ENCODE results near the gene NEGR1.
"Not testable (repeated sequence)": the region's sequence is repeated elsewhere in the genome, so short reads cannot be mapped to it uniquely, and the experiment has no call there.

Gene NEGR1

DNA sequence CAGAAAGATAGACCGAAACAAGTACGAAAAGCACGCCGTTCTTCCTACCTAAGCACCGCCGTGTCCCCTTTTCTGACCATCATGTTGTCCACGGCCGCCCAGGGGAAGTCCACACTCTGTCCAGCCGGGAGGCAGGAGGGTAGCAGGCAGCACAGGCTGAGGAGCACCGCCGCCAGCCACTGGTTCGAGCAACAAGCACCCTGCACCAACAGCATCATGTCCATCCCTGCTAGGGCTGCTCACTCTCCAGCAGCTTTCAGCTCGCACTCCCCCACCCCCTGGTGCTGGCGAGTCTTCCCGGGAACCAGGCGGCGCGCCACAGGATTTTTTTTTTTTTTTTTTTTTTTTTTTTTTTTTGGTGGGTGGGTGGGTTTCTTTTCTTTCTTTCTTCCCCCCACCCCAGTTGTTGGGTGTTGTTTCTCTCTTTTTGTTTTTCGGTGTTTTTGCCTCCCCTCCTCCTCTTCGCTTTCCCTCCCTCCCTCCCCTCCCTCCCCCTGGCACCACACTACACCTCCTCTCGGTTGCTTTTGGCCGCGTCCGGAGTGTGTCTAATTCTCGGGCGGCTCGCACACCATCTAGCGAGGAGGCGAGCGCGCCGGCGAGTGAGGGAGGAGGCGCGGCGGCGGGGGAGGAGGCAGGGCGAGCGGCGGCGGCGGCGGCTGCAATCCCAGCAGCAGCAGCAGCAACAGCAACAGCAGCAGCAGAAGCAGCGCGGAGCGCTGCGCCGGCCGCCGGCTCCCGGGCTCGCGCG lies at the start of gene NEGR1:
NEGR1 (minus strand) TSS at position 269 of the 751 bp plus-strand sequence.
- no peak for DNase-seq (ENCODE audit: low read depth)

DNA sequence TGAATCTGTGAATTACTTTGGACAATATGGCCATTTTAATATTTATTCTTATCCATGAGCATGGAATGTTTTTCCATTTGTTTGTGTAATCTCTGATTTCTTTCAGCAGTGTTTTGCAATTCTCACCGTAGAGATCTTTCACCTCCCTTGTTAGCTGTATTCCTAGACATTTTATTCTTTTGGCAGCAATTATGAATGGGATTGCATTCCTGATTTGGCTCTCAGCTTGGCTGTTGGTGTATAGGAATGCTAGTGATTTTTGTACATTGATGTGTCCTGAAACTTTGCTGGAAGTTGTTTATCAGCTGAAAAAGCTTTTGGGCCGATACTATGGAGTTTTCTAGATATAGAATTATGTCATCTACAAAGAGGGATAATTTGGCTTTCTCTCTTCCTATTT lies 44.2 kb upstream of the NEGR1 start:
- DNase-seq (ENCODE audit: low read depth) = no peak

DNA sequence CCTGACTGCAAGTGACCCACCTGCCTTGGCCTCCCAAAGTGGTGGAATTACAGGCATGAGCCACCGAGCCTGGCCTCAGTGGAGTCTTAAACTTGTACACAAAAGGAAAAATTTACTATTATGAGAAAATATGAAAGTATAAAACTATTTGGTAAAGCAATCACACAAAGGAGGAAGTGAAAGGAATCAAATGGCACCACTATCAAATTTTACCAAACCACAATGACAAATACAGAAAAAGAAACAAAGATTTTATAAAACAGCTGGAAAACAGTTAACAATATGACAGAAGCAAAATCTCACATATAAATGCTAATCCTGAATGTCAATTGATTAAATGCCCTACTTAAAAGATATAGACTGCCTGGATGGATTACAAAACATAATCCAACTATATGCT lies 42.1 kb upstream of the NEGR1 start:
- no peak for DNase-seq (ENCODE audit: low read depth)

DNA sequence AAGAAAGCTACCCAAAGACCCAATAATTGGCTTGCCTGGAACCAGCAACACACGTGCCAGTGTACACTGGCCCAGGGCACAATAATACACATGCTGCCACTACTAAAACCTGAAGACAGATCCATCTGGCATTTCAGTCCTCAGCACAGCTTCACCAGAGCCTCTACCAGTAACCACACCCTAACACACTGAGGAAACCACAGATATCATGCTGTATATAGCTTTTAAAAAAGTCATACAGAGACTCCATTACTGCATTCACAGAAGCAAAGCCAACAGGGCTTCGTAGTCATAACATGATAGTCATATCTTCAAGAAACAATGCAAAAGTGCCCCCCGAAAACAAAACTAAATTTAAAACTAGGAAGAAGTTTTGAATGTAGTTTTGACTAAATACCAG lies 40.6 kb upstream of the NEGR1 start:
- DNase-seq (ENCODE audit: low read depth) = no peak

DNA sequence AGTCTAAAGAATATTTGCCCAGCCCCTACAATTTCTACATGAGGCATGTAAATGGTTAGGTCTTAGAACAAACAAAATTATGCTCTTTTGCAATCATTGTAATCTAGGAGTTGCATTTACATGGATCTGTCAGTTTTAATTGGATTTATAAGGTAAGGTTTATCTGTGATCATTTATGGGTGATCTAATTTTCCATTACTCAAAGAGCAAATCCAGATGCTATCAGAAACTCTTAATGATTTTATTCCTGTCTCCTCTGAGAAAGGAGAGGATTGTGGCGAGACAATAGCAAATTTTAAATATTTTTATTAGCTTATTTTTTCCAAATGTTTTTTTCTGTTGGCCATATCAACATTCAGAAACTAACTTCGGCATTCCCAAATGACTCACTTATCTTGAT lies 14.2 kb upstream of the NEGR1 start:
- no peak for DNase-seq (ENCODE audit: low read depth)

DNA sequence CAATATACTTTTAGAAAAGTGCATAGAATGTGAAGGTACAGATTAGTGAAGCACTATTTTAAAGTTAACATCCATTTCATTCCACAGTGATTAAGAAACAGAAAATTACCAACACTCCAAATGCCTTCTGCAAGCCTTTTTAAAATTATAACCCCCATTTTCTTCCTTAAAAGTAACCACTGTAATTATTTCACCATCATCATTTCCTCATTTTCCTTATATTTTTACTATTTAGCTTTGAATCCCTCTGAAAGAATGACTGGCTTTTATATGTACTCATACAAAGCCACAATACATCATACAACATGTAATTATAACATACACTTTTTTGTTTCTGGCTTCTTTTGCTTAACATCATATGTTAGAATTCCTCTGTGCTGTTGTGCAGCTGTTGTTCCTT lies 6.5 kb upstream of the NEGR1 start:
- DNase-seq (ENCODE audit: low read depth) = no peak

DNA sequence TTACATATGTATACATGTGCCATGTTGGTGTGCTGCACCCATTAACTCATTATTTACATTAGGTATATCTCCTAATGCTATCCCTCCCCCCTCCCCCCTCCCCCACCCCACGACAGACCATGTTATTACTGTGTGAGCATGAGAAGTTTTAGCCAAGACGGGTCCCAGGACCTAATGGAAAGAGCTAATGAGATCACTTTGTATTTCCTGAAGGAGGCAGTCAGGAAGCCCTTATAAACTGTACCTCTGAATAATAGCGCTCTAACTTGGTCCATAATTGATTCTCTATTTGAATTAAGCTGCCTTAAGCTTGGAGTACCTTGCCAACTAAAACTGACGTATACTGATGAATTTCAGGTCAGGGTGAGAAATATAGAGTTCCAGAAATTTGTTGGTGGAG lies 4.1 kb upstream of the NEGR1 start:
- DNase-seq (ENCODE audit: low read depth) = no peak

DNA sequence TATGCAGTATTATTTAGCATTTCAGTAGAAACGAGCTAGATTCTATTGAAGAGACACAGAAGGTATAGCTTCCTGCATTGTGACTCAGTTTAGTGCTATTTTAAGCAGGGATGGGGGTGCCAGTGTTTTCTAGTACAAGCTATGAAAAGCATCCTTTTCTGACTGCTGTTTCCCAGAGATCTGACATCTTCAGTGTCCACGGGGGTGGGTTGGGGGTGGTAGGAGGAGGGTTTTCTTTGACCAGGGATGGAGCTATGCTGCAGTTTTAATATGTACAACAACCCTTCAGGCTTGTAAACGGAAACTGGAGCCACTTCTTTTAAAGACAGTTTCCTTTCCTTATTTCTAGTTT lies 2.7 kb upstream of the NEGR1 start:
- no peak for DNase-seq (ENCODE audit: low read depth)

DNA sequence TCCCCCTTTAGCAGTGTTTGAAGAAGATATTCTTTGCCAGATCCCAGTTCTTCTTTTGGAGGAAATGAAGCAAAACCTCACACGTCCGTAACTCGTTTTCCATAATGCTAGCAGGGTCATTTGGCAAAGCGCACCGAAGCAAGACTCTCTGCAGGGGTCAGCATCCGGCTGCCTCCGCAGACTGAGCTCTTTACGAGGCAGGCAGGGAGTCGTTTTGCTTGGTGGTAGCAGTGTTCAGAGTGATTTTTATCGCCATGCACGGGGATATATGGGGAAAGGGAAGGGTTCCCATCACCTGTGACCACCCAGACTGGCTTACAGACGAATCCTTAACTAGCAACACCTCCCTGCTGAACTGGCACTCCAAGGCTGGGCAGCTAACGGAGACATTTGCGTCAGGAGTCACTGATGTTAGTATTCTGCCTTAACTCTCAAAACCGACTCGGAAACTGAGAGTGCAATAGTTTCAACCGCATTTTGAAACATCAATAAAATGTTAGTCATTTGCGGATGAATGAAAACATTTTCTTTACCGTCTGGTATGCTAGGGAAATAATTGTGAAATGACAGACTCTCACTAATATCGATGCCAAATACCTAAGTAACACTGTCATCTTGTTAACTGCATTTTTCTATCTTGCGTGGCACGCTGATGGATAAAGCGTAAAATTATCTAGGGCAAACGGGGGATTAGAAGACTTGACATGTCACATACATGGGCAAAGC lies 2.2 kb upstream of the NEGR1 start:
- no peak for DNase-seq (ENCODE audit: low read depth)

DNA sequence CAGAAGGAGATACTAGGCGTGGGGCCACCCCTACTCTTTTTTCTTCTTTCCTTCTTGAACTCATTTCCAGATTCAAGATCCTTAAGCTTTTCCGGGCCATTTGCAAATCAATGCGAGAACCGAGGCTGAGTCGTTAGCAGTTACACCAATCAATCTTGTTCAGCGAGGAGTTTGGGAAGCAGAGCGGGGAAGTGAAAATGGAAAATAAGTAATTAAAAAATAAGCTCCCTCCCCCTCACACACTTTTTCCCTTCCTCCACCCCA lies 1.7 kb upstream of the NEGR1 start:
- no peak for DNase-seq (ENCODE audit: low read depth)

DNA sequence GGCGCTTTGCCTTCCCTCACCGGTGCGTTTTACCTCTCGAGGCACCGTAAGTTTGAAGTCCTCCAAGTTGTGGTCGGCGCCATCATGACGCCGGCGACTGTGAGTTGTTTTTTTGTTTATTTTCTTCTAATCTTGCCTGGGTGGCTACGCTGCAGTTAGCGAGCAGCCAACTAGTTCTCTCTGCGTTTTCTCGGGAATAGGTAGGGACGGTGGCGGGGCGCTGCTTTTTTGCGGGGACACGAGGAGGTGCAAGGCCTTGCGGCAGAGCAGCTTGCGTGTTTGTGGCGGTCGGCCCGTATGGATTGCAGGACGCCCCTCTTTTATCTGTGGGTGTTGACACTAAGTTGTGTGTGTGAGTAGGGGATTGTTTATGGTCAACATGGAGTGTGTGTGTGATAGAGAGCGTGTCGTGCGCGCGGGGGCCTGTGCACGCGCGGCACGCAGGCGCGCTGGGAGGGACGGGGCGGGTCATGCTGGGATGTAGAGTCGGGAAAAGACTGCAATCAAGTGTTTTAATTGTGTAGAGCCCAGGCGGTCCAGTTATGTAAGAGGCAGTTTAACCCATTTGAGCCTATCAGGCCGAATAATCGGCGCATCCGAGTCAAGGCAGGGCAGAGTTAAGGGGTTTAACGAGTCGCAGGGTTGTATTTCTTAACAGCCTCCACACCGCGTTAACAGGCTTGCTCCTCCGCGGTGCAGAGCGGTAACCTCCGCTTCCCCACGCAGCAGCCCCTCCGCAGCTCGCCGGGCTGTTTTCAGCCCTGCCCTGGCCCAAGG lies 1.2 kb upstream of the NEGR1 start:
- DNase-seq (ENCODE audit: low read depth) = no peak

DNA sequence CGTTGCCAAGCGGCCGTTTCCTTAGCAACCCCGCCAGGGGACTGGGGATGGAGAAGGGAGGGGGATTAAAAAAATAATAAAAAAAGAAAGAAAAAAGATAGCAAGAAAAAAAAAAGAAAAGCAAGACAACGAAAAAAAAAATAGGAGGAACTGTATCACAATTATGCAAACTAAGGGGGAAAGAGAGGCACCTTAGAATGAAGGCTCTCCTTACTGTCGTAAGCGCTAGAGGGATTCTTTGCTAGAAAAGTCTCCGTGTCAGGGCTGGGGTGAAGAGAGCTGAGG lies 625 bp upstream of the NEGR1 start:
- DNase-seq (ENCODE audit: low read depth) = no peak

DNA sequence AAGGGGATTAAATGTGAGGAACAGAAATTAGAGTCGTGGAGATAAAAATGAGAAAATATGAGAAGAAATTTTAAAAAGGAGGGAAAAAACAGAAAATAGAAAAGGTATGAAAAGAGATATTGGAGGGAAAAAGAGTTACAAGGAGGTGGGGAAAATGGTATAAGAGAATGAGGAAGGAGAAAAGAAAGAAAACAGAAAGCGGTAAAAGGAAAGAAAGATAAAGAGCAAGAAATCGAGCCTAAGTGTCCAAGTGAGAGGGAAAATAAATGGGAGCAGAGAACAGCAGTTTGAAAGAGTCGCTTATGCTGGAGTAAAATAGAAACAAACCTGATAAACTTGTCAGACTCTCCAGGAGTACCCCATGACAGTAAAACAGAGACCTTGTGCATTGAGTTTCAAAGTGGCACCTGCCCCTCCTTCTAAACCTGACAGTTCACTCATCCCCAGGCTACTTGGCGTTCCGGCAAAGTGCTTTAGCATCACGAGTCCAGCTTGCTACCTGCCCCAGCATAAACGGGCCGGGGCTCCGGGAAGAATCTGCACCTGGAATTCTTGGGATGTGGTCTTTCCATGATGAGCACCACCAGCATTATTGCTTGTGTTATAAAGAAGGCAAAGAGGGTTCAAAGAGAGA lies 585 bp downstream of the NEGR1 start:
- DNase-seq (ENCODE audit: low read depth) = no peak

DNA sequence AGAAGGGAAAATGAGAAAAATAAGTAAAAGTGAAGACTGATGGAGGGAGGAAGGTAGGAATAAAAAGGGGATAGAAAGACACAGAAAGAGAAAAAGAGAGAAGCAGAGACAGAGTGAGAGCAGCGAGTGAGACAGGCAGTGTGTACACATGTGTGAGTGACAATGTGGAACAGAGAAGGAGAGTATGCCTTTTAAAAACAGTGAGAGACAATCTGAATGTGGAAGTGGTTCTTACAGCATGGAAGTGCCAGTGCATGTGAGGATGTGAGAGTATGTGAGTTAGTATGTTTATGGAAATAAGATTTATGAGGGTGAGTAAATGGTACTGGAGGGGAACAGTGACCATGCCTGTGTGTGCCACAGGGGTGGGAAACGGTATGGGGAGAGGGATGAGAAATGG lies 1.2 kb downstream of the NEGR1 start:
- no peak for DNase-seq (ENCODE audit: low read depth)

DNA sequence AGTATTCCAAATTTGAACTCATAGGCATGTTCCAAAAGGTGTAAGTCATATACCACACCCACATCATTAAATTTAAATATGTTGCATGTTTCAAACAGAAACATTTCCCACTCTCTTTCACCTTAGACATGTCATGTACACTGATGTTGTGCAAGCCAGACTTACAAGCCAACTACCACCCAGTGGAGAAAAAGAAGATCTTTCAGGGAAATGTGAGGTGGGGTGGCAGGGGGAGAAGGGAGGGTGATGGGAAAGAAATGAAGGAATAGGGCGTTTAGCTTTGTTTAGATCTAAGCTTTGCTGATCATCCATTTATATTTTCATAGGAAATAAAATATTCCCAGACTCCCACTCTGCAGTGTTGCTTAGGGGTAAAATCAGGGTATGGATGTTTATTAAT lies 1.6 kb downstream of the NEGR1 start:
- no peak for DNase-seq (ENCODE audit: low read depth)

DNA sequence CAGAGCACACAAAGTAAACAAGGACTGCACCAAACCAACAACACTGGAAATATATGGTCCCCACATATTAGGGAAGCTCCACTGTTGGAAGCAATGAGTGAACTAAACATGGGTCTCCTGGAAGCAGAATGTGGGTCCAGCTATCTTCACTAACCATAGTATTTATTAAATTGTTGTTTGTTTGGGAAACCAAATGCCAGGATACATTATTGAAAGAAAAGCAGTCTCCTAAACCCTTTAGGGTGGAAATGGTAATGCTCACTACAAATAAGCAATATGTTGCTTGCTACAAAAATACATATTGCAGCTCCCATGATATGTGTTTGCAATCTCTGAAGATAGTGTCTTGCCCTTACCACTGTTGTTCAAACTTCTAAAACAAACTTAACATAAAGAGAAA lies 2.2 kb downstream of the NEGR1 start:
- no peak for DNase-seq (ENCODE audit: low read depth)

DNA sequence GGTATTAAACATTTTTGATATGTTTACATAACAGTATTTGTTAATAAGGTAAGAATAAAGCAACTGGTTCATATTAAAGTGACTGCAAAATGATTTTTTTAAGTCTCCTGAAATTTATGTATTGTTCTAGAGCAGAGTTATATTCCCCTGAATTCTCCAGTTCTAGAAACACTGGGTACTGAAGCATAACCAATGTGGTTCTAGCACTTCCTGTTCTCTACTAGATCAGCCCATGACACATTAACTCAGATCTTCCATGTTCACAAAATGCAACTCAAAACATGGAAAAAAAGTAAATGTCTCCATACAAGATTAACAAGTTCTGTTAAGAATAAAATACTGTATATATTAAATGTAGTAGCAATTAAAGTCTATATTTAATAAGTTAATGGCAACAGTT lies 3.9 kb downstream of the NEGR1 start:
- no peak for DNase-seq (ENCODE audit: low read depth)

DNA sequence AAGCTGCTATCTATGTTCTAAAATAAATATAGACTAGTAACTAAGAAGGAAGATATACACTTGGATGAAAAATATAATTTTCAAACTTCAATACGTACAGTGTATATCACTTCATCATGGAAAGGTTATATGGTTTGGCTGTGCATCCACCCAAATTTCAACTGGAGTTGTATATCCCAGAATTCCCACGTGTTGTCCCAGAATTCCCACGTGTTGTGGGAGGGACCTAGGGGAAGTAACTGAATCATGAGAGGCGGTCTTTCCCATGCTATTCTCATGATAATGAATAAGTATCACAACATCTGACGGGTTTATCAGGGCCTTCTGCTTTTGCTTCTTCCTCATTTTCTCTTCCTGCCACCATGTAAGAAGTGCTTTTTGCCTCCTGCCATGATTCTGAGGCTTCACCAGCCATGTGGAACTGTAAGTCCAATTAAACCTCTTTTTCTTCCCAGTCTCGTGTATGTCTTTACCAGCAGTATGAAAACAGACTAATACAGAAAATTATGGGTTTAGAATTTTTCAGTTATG lies 10.7 kb downstream of the NEGR1 start:
- no peak for DNase-seq (ENCODE audit: low read depth)

DNA sequence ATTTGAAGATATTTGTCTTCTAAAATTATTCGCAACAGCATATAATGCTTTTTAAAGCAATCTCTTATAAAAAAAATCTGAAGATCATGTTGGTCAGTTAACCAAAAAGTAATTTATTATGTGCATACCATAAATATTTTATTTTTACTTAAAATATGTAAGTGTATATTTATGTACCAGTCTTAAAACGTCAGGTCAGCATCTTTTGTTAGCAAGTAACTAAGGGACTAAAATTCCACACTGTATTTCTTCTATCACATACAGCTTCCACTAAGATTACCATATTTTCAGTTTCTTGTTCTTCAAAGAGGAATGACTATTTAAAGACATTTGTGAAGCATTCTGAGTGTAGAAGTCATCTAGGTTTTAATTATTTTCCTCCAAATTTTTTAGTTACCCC lies 19.6 kb downstream of the NEGR1 start:
- no peak for DNase-seq (ENCODE audit: low read depth)

DNA sequence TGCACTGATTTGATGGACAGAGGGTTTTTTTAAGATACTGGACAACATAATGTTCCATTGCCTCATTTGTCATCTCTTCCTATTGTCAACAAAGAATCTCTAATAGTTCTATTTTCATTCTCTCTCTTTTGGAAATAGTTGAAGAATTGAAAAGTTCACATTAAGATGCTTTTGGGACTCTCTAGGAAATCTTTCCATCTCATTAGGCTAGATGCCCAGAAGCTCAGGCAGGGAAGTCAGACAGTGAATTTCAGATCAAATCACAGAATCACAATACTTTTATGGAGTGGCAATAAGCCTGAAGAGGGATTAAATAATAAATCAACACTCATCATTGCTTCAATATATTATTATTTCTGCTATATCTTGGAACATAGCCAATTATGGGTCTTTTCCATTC lies 29.2 kb downstream of the NEGR1 start:
- no peak for DNase-seq (ENCODE audit: low read depth)

DNA sequence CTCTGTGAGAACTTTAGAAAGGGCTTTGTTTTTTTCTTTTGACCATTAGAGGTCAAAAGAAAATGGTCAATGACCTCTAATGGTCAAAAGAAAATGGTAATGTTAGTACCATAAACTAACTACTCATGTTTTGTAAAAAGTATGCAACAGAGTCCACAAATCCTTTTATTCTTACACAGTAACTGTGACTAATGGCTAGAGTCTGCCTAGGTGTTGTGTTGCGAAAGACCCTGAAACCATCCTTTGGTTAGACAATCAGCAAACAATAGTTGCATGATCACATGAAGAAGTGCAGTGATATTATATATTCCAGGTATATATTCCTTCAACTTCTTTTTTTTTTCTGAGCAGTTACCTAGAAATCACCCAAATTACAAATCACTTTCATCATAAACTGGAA lies 40.9 kb downstream of the NEGR1 start:
- no peak for DNase-seq (ENCODE audit: low read depth)

DNA sequence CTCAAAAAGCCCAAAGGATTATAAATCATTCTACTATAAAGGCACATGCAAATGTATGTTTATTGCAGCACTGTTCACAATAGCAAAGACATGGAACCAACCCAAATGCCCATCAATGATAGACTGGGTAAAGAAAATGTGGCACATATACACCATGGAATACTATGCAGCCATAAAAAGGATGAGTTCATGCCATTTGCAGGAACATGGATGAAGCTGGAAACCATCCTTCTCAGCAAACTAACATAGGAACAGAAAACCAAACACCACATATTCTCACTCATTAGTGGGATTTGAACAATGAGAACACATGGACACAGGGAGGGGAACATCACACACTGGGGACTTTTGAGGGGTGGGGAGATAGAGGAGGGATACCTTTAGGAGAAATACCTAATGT lies 46.4 kb downstream of the NEGR1 start:
- DNase-seq (ENCODE audit: low read depth) = not testable (repeated sequence)

DNA sequence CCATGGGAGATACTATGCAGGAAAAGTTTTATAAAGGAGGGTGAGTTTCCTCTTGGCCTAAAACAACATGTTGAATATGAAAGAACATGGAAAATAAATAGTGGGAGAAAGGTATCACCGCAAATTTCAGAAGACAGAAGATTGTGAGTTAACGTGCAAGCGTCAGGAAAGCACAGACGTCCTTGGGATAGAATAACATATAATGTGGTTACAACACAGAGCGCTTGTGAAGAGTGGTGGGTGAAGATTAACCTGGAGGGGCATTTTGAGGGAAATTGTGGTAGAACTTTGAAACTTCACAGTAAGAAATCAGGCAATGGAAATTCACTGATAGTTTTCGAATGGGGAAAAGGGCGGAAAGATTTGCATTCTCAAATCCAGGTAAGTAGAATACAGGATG lies 47.3 kb downstream of the NEGR1 start:
- no peak for DNase-seq (ENCODE audit: low read depth)
